Activated naive CD4-positive, alpha-beta T cell treated with anti-CD3 and anti-CD28 coated beads, Interleukin-2, amount 50 U/mL, for 16 hours (primary cell): ENCODE results near the gene OR52N1.
A peak's percentile ranks its signal among the peaks of the same experiment; 100 is the strongest.

ENCODE experiments used
- DNase-seq: peaks from one replicate; pipeline ENCODE4 v3.0.0-alpha.2; 2020

The OR52N1 gene

DNA sequence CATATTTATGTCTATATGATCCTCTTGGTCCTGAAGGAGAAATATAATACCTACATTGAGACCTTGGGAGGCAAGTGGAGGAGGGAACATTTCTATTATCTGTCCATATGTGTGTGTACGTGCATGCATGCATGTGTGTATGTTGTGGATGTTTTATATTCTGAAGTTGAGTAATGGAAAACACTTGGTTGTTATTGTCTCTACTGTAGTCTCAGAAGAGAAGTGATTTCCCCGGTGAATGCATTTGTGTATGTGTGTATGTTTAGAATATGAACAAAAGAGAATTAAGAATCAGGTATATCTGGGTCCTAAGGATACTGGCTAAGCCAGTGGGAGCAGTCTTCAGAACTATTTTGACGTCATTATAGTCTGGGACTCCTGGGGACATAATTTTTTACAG is at the start of gene OR52N1:
Gene OR52N1 (minus strand): TSS at position 101 of the 400 bp plus-strand sequence. CDS start 2,449 bp downstream, outside the sequence.
- no peak for DNase-seq

- DNase-seq = no peak
Observed at GRCh38 chr11:5837695-5838094, 46.6 kb upstream of the OR52N1 start.

DNA sequence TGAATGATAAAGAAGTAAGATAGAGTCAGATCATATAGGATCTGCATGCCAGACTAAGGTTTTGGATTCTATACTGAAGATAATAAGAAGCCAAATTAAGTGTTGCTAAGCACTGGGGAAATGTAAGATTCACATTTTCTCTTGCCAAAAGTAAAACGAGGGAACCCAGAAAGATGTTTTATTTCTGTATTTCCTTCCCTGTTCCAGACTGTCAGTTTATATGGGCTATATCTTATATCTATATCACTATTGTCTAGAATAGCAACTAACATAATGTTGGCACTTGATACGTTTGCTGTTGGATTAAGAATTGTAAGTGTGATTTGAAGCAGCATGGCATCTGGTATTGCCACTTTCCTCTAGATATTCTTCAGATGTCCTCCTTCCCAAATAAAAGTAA is 42.4 kb upstream of the OR52N1 start:
- no peak for DNase-seq

GRCh38 chr11:5831196-5831829 is 40.2 kb upstream of the OR52N1 start:
- DNase-seq = no peak

GRCh38 chr11:5818245-5818886 is 27.3 kb upstream of the OR52N1 start:
- DNase-seq = no peak

DNA sequence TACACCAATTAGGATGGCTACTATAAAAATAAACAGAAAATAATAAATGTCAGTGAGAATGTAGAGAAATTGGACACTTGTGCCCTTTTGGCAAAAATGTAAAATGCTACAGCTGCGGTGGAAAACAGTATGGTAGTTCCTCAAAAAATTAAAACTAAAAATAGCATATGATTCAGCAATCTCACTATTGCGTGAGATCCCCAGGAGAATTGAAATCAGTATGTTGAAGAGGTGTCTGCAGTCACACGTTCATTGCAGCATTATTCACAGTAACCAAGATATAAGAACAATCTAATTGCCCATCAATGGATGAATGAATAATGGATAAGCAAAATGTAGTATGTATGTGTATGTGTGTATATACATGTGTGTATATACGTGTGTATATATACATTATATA is 24.5 kb upstream of the OR52N1 start:
- no peak for DNase-seq

GRCh38 chr11:5809905-5810795 is 19.1 kb upstream of the OR52N1 start:
- DNase-seq = no peak

DNA sequence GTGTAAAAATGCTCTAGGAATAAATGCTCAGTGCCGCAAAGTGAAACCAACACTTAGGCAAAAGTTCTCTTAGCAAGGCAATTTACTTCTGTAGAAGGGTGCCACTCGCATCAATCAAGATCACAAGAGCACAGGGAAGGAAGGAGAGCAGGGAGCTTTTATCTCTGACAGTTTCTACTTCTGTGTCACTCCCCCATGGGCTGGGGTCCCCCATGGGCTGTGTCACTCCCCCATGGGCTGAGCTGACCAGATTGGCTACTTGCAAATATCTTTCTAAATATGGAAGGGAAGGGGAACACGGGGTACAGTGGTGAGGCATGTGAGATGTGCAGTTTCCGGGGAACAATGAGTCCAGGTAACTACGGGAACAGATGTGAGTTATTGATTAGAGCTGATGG is 18.1 kb upstream of the OR52N1 start:
- DNase-seq = no peak

DNA sequence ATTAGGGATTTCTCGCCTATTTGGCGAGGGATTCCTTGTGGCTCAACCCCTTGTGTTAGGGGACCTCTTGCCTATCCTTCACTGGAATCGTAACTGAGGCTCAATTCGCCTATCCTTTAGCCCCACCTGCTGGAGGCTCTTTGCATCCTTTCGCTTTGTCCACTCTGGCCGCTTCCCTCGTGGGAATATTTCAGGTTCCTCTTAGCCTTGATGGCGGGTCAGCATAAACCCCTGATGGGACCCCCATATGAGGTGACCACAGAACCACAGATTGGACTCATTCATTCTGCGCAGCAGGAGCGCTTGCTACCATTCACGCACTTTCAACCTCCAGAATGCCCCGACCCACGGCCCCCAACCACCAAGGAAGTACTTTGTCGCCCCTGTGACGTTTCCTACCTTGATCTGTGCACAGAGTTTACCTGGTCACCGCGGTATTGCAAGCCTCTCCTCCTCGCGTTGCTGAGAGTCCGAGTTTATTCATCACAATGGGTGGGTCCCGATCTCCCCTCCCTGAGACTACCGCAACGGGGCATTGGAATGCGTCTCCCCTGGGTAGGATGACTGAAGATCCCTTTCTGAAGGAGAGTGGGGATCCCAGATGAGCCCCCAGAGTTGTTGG is 17.5 kb upstream of the OR52N1 start, which contains the start of gene OR52N2:
Gene OR52N2 (plus strand): TSS at position 425 of the 622 bp plus-strand sequence. CDS start 11,412 bp downstream, outside the sequence.
- DNase-seq = peak; percentile 67

DNA sequence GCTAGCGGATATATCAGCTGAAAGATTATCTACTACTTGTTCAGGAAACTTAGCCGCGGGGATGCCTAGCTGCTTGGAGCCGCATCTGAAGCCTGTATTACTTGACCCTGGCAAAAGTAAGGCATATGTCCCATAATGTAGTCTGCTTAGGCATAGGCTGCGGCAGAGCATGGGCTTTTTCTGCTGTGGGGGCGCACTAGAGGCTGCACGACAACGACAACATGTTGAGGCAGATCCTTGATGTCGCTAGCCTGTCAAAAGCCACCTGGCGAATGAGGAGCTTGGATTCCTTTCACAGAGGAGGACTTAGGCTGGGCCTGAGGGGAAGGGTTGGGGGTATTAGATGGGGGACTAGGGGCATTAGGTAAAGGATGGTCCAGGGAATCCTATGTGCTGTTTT is 16.5 kb upstream of the OR52N1 start:
- no peak for DNase-seq

DNA sequence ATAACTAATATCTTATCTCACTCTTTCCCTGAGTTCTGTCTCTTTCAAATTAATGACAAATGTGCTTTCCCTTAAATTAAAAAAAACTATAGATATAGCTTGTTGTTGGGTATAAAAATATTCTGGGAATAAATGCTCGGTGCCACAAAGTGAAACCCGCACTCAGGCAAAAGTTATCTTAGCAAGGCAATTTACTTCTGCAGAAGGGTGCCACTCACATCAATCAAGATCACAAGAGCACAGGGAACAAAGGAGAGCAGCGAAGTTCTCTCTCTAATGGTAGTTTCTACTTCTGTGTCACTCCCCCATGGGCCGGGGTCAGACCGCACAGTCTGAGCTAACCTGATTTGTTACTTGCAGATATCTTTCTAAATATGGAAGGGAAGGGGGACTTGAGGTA is 12.9 kb upstream of the OR52N1 start:
- no peak for DNase-seq

- DNase-seq = no peak
Observed at GRCh38 chr11:5796541-5796940, 5.5 kb upstream of the OR52N1 start.

DNA sequence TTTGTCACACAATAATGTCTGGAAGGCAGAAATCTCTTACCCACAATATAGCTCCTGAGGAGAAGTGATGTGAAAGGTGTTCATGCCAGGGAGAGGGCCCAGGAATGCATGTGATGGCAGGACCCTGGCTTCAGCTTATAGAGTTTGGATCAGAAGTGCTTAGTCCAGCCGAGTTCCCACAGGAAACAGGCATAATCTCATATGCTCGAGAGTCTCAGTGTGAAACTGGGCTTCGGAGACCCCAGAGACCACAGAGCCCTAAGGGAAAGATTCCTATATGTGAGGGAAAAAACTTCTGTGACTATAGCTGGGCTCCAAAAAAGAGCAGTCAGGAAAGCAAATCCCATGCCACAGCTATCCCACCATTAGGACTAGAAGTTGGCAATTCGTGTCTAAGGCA is 7.8 kb downstream of the OR52N1 start, which contains the start of gene OR52N5:
Gene OR52N5 (minus strand): TSS at position 101 of the 400 bp plus-strand sequence. CDS start 4,721 bp downstream, outside the sequence.
- DNase-seq = no peak

- no peak for DNase-seq
Observed at GRCh38 chr11:5767056-5767455, 24.0 kb downstream of the OR52N1 start.

GRCh38 chr11:5753943-5754342 is 37.1 kb downstream of the OR52N1 start, which contains the start of gene OR52N4:
OR52N4 (plus strand) TSS chr11:5754243; CDS start chr11:5754741, 498 bp downstream.
- no peak for DNase-seq

DNA sequence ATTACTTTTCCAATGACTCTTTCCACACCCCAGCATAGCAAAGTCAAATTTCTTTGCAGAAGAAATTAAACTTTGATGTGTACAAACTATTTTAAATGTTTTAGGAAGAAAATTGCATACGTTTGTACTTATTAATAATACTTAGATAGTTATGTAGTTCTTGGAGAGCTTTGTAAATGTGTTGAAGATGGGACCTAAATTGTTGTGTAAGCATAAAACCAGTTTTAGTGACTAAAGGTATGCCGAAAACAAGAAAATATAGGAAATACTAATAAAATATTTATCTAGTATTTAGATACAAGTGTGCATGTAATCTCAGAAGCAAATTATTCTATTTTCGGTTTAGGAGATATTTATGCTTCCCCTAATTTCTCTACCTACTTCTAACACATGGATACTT is 41.2 kb downstream of the OR52N1 start:
- DNase-seq = no peak

DNA sequence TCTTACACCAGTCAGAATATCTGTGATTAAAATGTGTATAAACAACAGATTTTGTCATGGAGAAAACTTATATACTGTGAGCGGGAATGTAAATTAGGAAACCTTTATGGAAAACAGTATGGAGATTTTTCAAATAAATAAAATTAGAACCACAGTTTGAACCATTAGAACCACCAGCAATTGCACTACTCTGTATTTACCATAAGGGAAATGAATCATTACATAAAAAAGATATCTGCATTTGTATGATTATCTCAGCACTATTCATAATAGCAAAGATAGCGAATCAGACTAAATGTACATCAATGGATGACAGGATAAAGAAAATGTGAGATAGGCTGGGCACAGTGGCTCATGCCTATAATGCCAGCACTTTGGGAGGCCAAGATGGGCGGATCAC is 44.5 kb downstream of the OR52N1 start:
- no peak for DNase-seq

GRCh38 chr11:5738431-5738830 is 52.6 kb downstream of the OR52N1 start:
- no peak for DNase-seq

DNA sequence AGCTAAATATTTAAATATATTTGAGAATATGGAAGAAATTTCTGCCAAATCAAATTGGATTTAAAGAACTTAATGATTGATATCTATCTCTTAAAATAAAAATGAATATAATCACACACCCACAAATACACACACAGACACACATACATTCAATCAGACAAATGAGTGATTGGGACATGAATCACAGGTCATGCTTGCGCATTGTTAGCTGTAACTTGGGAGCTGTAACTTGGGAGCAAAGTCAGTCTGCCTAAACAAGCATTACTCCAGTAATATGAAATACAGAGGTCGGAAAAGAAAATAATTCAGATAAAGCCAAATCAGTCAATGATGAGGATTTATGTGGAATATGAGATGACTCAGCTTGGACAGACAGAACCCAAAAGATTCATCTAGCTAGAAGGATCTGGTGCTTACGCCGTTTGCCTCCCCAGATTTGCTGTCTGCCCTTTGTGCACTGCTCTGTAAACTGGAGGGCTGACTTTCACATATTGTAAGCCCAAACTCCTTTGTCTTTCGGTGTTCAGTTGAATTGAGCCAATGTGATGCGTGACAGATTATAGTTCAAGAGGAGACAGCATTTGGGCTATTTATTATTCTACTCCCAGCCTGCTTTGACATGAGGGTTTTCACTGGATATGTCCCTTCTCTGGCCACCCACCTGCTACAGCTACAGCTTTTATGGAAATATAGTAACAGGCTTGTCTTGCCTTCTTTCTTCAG is 53.2 kb downstream of the OR52N1 start:
- no peak for DNase-seq

GRCh38 chr11:5737091-5737490 is 54.0 kb downstream of the OR52N1 start:
- DNase-seq = no peak
